SK-N-MC (cell line): ENCODE data around the gene STK4.

ENCODE experiments used
- EZH2 ChIP-seq: fragments of 200-600 bp; sonication (generic); IDR thresholded peaks from one replicate; pipeline ENCODE4 v1.6.1; 2017; ENCODE audit warnings: antibody characterized with exemption
- POLR2AphosphoS5 ChIP-seq: IDR thresholded peaks from 2 replicates; pipeline ENCODE4 v1.6.1; 2012; ENCODE audit warnings: mild to moderate bottlenecking, low read depth, low read length, borderline replicate concordance

- TF ChIP-seq EZH2 (no peak), POLR2AphosphoS5 (no peak)
Measured at GRCh38 chr20:45105317-45105716, 139.0 kb downstream of the STK4 start.
